Glomerular endothelial cell (primary cell): ENCODE results near the gene TAMM41. TPM values are rescaled to one million over a fixed set of nuclear protein-coding genes. Genes with fewer than 3 reads are reported as not detected.
"Not testable (repeated sequence)": the region's sequence is repeated elsewhere in the genome, so short reads cannot be mapped to it uniquely, and the experiment has no call there.

Experiments used
- DNase-seq: peaks from one replicate; pipeline ENCODE4 v3.0.0-alpha.2; 2011; ENCODE audit warnings: low read depth, low spot score; ENCODE audit errors: extremely low read depth
- total RNA-seq: library from RNA; depleted of rRNA; stranded (reverse); fragments of >200 nt; gene quantifications from 2 replicates; pipeline ENCODE4 v1.2.3, GENCODE V29; 2015

Gene TAMM41
- total RNA-seq, 1 donor from 2014 or later, result 17.3 TPM

- DNase-seq, result no peak
Observed at GRCh38 chr3:11818033-11818432, 28.7 kb downstream of the TAMM41 start.

- no peak for DNase-seq
Observed at GRCh38 chr3:11815111-11815510, 31.6 kb downstream of the TAMM41 start.

GRCh38 chr3:11814663-11815062 lies 32.0 kb downstream of the TAMM41 start:
- DNase-seq, result no peak

GRCh38 chr3:11810276-11810675 lies 36.4 kb downstream of the TAMM41 start:
- no peak for DNase-seq

- DNase-seq, result no peak
Observed at GRCh38 chr3:11808231-11808630, 38.5 kb downstream of the TAMM41 start.

GRCh38 chr3:11807686-11808085 lies 39.0 kb downstream of the TAMM41 start:
- DNase-seq, result no peak

GRCh38 chr3:11805716-11806115 lies 41.0 kb downstream of the TAMM41 start:
- DNase-seq, result no peak

GRCh38 chr3:11803977-11804892 lies 42.5 kb downstream of the TAMM41 start:
- peak; percentile 29 for DNase-seq

- no peak for DNase-seq
Observed at GRCh38 chr3:11799791-11800190, 46.9 kb downstream of the TAMM41 start.

GRCh38 chr3:11794927-11795326 lies 51.8 kb downstream of the TAMM41 start:
- DNase-seq, result no peak

GRCh38 chr3:11791339-11792200 lies 55.1 kb downstream of the TAMM41 start:
- DNase-seq, result no peak

- no peak for DNase-seq
Observed at GRCh38 chr3:11789412-11789811, 57.3 kb downstream of the TAMM41 start.

- no peak for DNase-seq
Observed at GRCh38 chr3:11784971-11785377, 61.7 kb downstream of the TAMM41 start.

- no peak for DNase-seq
Observed at GRCh38 chr3:11780341-11780740, 66.3 kb downstream of the TAMM41 start.

- DNase-seq, result no peak
Observed at GRCh38 chr3:11779626-11780025, 67.1 kb downstream of the TAMM41 start.

- no peak for DNase-seq
Observed at GRCh38 chr3:11778248-11778647, 68.4 kb downstream of the TAMM41 start.

- no peak for DNase-seq
Observed at GRCh38 chr3:11776346-11776745, 70.3 kb downstream of the TAMM41 start.

- DNase-seq, result no peak
Observed at GRCh38 chr3:11775493-11775892, 71.2 kb downstream of the TAMM41 start.

GRCh38 chr3:11774296-11774877 lies 72.3 kb downstream of the TAMM41 start:
- DNase-seq, result no peak

- DNase-seq, result not testable (repeated sequence)
Observed at GRCh38 chr3:11771931-11772330, 74.8 kb downstream of the TAMM41 start.
